GM18909 (cell line): ENCODE results near the gene CST7.
"Not testable (repeated sequence)": the region's sequence is repeated elsewhere in the genome, so short reads cannot be mapped to it uniquely, and the experiment has no call there.

Experiments used
- ATAC-seq: cut with Tn5 transposase; IDR thresholded peaks from one replicate; pipeline ENCODE4 v1.9.1; 2021; ENCODE audit warnings: mild to moderate bottlenecking; ENCODE audit not compliant: unreplicated experiment, poor library complexity

CST7 gene, protein sequence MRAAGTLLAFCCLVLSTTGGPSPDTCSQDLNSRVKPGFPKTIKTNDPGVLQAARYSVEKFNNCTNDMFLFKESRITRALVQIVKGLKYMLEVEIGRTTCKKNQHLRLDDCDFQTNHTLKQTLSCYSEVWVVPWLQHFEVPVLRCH

GRCh38 chr20:24948939-24949679, at the start of gene CST7:
Gene CST7 (plus strand): TSS chr20:24949269. CDS start chr20:24949506, 237 bp downstream.
- peak; percentile 76 for ATAC-seq

- no peak for ATAC-seq
Observed at GRCh38 chr20:24906806-24907205, 42.3 kb upstream of the CST7 start.

- no peak for ATAC-seq
Observed at GRCh38 chr20:24908642-24909041, 40.4 kb upstream of the CST7 start.

DNA sequence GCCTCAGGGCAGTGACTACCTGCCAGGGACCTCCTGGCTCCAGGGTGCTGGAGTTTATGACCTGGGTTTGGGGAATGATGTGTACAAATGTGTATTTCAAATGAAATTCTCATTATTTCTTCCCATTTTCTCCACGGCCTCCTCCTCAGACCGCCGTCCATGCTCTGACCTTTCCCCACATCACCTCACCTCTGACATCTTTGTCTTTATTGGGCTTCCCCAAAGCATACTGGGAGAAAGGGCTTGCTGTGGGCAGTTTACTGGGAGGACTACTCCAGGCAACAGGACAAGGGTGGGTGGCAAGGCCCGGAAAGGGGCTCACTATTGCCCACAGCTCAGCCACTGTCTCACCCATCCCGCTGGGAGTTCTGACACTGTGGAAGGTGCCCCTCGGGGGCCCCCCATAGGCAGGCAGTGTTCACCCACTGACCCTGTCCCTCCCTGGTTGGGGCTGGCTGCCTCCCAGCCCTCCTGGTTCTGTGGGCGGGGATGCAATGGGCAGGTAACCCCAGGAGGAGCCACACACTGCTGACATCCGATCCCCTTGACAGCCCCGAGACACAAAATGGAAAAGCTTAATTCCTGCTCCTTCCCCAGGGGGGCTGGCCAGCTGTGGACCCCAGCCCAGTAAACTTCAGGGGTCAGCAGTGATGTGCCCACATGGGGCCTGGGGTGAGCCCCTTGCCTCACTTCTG, 39.8 kb upstream of the CST7 start:
- no peak for ATAC-seq

DNA sequence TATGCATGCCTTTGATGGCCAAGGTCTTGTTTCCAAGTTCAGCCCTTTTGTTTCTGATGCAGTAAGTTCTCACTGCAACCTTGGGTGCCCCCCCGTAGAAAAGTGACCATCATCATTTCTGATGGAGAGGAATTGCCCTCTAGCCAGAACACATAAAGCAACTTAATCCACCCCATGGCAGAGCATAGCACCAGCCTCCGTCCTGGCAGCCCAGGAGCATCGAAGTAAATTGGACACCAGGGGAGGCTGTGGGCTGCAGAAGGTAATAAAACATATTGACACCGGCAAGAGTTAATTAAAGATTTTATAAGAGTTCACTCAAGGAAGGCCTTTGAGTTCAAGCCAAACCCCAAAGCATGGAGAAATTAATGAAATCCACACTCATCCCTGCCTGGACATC, 39.2 kb upstream of the CST7 start:
- ATAC-seq: no peak

DNA sequence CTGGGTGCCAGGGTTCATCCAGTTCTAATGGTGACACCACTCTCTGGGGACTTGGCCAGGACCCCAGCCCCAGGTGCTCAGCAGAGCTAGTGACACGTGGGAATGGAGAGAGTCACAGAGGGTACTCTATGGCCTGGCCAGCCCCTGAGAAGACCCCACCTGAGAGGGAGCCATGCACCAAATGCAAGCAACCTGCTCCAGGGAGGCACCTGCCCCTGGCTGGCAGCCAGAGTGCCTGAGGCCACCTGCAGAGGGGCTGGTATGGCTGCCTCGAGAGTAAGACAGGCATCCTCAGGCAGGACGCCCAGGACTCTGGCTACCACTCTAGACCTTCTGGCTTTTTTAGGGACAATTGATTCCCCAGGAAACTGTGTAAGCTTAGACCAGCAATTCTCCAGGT, 38.6 kb upstream of the CST7 start:
- no peak for ATAC-seq

DNA sequence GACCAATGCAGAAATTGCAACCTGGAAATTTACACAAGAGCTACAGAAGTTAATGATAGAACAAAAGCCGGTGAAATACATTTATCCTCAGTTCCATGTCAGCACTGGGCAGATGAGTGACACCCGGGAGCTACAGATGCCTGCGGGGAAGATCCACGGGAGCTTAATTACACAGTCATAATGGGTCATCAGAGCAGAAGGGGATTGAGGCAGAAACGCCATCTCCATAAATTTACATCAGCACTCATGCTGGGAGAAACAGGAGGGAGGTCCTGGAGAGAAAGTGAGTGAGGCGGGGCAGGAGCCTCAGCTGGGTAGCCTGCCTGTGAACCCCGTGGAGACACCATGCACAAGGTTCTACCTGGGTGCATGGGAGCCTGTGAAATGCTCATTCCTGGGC, 37.6 kb upstream of the CST7 start:
- no peak for ATAC-seq

GRCh38 chr20:24912397-24913075, 36.5 kb upstream of the CST7 start:
- ATAC-seq: no peak

GRCh38 chr20:24913076-24913628, 35.9 kb upstream of the CST7 start:
- no peak for ATAC-seq

GRCh38 chr20:24914388-24915241, 34.5 kb upstream of the CST7 start:
- ATAC-seq: no peak

DNA sequence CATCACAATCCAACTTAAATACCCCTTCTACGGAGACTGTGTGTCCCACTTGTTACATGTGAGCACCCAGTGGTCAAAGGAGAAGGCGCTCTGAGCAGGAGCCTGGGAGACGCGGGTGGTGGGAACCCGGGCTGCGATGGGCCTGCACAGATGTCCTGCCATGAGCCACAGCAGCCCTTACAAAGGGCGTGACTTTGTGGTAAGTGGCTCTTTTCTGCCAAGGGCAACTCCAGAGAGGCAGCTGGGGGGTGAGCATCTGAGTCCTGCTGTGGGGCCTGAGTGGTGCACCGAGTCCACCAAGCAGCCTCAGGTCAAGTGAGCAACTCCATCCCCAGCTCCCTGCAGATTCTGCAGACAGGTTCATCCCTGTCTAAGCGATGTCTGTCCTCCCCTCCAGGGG, 33.6 kb upstream of the CST7 start:
- no peak for ATAC-seq

- no peak for ATAC-seq
Observed at GRCh38 chr20:24915892-24916291, 33.2 kb upstream of the CST7 start.

- ATAC-seq: no peak
Observed at GRCh38 chr20:24916412-24916811, 32.7 kb upstream of the CST7 start.

DNA sequence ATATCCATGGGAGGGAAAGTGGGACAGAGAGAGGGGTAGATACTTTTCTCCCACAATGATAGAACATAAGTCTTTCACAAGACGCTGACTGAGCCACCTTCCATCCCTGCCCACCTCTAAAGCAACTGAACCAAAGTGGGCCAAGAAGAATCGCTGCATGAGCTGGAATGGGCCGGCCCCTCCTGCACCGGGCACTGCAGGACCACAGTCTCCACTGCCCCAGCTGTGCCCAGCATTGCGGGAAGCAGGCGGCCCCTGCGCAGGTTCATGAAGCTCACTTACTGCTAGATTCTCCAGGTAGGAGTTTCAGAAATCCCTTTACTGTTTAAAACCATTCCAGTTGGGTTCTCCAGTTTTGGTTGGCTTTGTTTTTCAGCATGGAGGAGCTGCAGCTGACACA, 32.0 kb upstream of the CST7 start:
- ATAC-seq: no peak

DNA sequence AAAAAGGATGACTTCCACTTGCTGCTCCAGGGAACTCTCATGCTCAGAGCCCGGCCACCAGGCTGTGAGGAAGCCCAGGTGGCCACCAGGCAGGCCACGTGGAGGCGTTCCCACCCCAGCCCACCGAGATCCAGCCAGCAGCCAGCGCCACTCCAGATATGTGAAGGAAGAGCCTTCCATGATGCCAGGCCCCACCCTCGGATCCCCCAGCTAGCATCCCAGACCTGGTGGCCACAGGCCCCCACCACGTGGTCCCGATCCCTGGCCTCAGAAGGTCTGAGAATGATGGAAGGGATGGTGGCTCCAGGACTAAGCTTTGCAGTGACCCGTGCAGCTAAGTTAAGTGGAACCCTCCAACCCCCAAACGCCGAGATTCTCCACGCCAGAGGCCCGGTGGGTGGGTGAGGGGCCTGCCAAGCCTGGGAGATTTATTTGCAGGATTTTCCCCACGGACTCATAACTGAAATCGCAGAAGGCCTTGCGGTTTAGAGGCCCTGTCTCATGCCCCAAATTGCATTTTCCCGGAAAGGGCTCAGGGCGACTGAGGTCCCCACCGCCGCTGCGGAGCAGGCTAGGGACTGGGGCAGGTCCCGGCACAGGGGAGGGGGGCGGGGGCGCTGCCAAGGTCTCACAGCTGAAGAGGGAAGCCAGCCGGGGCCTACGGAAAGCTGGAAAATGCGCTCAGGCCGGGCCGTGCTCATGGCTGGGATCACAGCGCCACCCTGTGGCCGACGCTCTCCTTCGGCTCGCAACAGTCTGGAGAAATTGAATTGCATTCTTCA, 31.1 kb upstream of the CST7 start:
- no peak for ATAC-seq

DNA sequence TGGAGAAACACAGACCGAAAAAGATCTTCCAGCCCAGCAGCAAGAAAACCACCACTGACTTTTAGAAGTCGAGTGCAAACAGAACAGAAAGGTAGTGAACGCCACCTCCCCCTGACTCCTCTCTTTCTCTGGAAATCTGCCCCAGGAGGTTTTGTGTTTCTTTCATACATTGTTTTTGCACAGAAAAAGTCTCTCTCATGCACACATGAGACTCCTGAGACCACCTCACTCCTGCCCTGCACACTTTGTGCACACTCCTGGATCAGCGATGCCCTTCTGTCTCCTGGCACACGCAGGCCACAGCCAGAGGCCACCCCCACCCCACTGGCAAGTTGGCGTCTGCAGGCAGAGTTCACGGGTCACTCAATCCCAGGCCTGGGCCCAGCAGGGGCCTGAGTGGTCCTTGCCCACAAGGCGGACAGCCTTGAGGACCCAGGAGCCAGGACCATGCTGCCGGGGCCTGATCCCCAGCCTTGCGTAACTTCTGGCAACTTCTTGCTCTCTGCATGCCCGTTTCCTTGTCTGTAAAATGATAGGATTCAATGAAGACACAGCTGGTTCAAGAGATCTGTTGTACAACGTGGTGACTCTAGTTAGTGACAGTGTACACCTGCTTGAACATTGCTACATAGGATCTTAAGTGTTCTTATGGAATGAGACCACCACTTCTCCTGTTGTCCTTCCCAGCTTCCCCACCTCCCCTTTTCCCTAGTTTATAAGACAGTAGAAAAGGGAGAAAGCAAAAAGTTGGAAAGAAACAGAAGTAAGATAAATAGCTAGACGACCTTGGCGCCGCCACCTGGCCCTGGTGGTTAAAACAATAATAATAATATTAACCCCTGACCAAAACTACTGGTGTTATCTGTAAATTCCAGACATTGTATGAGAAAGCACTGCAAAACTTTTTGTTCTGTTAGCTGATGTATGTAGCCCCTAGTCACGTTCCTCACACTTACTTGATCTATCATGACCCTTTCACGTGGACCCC, 30.2 kb upstream of the CST7 start:
- ATAC-seq: no peak

- not testable (repeated sequence) for ATAC-seq
Observed at GRCh38 chr20:24919665-24920064, 29.4 kb upstream of the CST7 start.

- not testable (repeated sequence) for ATAC-seq
Observed at GRCh38 chr20:24920706-24921105, 28.4 kb upstream of the CST7 start.
